Measurements from ENCODE around the gene NOB1. TPM values are rescaled to one million over a fixed set of nuclear protein-coding genes. Genes with fewer than 3 reads are reported as not detected.

NOB1 gene
- total and polyA plus RNA-seq, 2 of the 4 experiments (the other 2 are of a cell fraction), result 47.0 to 58.1 TPM

GRCh38 chr16:69701866-69702265 is 52.9 kb downstream of the NOB1 start:
- no peaks in the 10 kb centered on the region for H3K9me3 ChIP-seq (ENCODE audit: control insufficient read depth, insufficient read depth, low read length)
- TF ChIP-seq CEBPB (IDR thresholded peaks at IDR 0.05; ENCODE audit: low read depth, low read length) (no peak), MXI1 (IDR thresholded peaks at IDR 0.05; ENCODE audit: borderline replicate concordance, low read depth, low read length) (no peak), NFE2L2 (IDR thresholded peaks at IDR 0.05; ENCODE audit: low read depth, low read length) (no peak), MAZ (IDR thresholded peaks at IDR 0.05; ENCODE audit: borderline replicate concordance, low read depth, low read length) (no peak), USF2 (IDR thresholded peaks at IDR 0.05; ENCODE audit: low read depth, low read length) (no peak), BHLHE40 (IDR thresholded peaks at IDR 0.05; ENCODE audit: low read depth, low read length) (no peak), RCOR1 (IDR thresholded peaks at IDR 0.05; ENCODE audit: insufficient replicate concordance, low read length) (no peak), MAFK (IDR thresholded peaks at IDR 0.05; ENCODE audit: low read depth, low read length) (no peak), FOS (IDR thresholded peaks at IDR 0.05; ENCODE audit: low read depth, low read length) (no peak), RAD21 (IDR thresholded peaks at IDR 0.05; ENCODE audit: low read length) (no peak), POLR2A (IDR thresholded peaks at IDR 0.05; ENCODE audit: low read depth, low read length) (no peak), SMC3 (IDR thresholded peaks at IDR 0.05; ENCODE audit: low read depth, low read length) (no peak), RFX5 (IDR thresholded peaks at IDR 0.05; ENCODE audit: low read depth, low read length) (no peak)
- TF ChIP-seq, protein P1, sequence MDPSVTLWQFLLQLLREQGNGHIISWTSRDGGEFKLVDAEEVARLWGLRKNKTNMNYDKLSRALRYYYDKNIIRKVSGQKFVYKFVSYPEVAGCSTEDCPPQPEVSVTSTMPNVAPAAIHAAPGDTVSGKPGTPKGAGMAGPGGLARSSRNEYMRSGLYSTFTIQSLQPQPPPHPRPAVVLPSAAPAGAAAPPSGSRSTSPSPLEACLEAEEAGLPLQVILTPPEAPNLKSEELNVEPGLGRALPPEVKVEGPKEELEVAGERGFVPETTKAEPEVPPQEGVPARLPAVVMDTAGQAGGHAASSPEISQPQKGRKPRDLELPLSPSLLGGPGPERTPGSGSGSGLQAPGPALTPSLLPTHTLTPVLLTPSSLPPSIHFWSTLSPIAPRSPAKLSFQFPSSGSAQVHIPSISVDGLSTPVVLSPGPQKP (IDR thresholded peaks at IDR 0.05; ENCODE audit: borderline replicate concordance, low read depth, low read length), result no peak
- TF ChIP-seq, protein P2, sequence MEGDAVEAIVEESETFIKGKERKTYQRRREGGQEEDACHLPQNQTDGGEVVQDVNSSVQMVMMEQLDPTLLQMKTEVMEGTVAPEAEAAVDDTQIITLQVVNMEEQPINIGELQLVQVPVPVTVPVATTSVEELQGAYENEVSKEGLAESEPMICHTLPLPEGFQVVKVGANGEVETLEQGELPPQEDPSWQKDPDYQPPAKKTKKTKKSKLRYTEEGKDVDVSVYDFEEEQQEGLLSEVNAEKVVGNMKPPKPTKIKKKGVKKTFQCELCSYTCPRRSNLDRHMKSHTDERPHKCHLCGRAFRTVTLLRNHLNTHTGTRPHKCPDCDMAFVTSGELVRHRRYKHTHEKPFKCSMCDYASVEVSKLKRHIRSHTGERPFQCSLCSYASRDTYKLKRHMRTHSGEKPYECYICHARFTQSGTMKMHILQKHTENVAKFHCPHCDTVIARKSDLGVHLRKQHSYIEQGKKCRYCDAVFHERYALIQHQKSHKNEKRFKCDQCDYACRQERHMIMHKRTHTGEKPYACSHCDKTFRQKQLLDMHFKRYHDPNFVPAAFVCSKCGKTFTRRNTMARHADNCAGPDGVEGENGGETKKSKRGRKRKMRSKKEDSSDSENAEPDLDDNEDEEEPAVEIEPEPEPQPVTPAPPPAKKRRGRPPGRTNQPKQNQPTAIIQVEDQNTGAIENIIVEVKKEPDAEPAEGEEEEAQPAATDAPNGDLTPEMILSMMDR (conservative IDR thresholded peaks at IDR 0.05; ENCODE audit: low read depth, low read length), result no peak

More at GRCh38 chr16:69701866-69702265, 52.9 kb downstream of the NOB1 start:
- Histone ChIP-seq H3K79me1 (ENCODE audit: low read depth in 1 of 2, low read length in 2 of 2) (peaks cover 28 to 36% of the 10 kb centered on the region in 2 experiments), H3K56ac (ENCODE audit: extremely low read depth, insufficient read depth, low read length) (no peak overlapping the region), H3K23ac (ENCODE audit: low read depth, low read length) (peak overlapping the region; percentile 11; the same call in 1 of the 2 replicates), H2AFZ (replicated peaks; ENCODE audit: low read length, poor library complexity) (no peak overlapping the region), H2AK5ac (ENCODE audit: low read depth, low read length) (no peak overlapping the region), H4K20me1 (ENCODE audit: insufficient read depth, low read length) (peaks cover 4% of the 10 kb centered on the region; the same call in 1 of the 2 replicates), H4K5ac (ENCODE audit: low read depth, low read length) (peak overlapping the region; percentile 12; the same call in 1 of the 2 replicates), H2AK9ac (replicated peaks; ENCODE audit: low read depth, low read length, poor library complexity) (no peak overlapping the region), H3K27me3 (ENCODE audit: control insufficient read depth, insufficient read depth, low read length) (no peaks in the 10 kb centered on the region), H2BK120ac (ENCODE audit: low read depth, low read length) (no peak overlapping the region), H3K18ac (ENCODE audit: low read depth, low read length) (no peak overlapping the region), H2BK20ac (ENCODE audit: low read depth, low read length) (no peak overlapping the region), H3K9ac (ENCODE audit: low read depth, low read length) (no peak overlapping the region), H3K14ac (replicated peaks; ENCODE audit: low read depth, low read length) (no peak overlapping the region), H3K4me2 (ENCODE audit: low read depth, low read length) (no peak overlapping the region), H2BK15ac (ENCODE audit: low read depth, low read length) (no peak overlapping the region), H3K4ac (ENCODE audit: low read depth, low read length) (no peak overlapping the region), H4K8ac (ENCODE audit: low read depth in 2 of 2, low read length in 2 of 2) (no peak overlapping the region), H3K4me1 (ENCODE audit: control insufficient read depth, insufficient read depth, low read length) (peaks cover 2% of the 10 kb centered on the region), H4K91ac (ENCODE audit: insufficient read depth, low read depth, low read length) (no peak overlapping the region), H2BK5ac (ENCODE audit: low read depth, low read length, poor library complexity, severe bottlenecking) (peak overlapping the region; percentile 34), H3K27ac (ENCODE audit: insufficient read depth, low read length) (no peak overlapping the region), H3K9me1 (ENCODE audit: insufficient read depth, low read length) (peaks cover 5% of the 10 kb centered on the region; the same call in 1 of the 2 replicates), H3K4me3 (ENCODE audit: insufficient read depth, low read depth, low read length) (no peak overlapping the region), H3K36me3 (ENCODE audit: control insufficient read depth, insufficient read depth, low read length) (peaks cover 11% of the 10 kb centered on the region)
- ChIA-PET CTCF (no interaction called here), POLR2A (ENCODE audit: unreplicated experiment) (no interaction called here)
- ATAC-seq (ENCODE audit: low read depth) (no peak; the same call in 1 of the 2 replicates), DNase-seq (no peak)
- no TSS peak for BruUV-seq (replicated peaks)
- no CpG with 5 or more reads among the region's 2 CpGs for WGBS, 2 experiments (ENCODE audit: extremely low coverage in 2 of 2, insufficient read length in 1 of 2)
- intact Hi-C loops (cut with micrococcal nuclease) (no loop called here), dilution Hi-C loops (cut with HindIII; ENCODE audit: low sequenced_read_pairs, unreplicated experiment) (no loop called here), in situ Hi-C loops (cut with MboI; ENCODE audit: low sequenced_read_pairs) (no loop called here)

All from IMR-90 (cell line).